GM12801 (cell line): ENCODE data around the gene MEGF6.

Source experiments
- CTCF ChIP-seq: IDR thresholded peaks from one replicate; pipeline ENCODE4 v1.5.1; 2011; ENCODE audit warnings: control low read depth; ENCODE audit not compliant: insufficient read length; ENCODE audit errors: extremely low read depth

Gene MEGF6

GRCh38 chr1:3654549-3655281 is 43.4 kb upstream of the MEGF6 start:
- no peak for TF ChIP-seq CTCF

GRCh38 chr1:3653286-3653618 is 41.9 kb upstream of the MEGF6 start:
- no peak for TF ChIP-seq CTCF

GRCh38 chr1:3652548-3653285 is 41.4 kb upstream of the MEGF6 start:
- no peak for TF ChIP-seq CTCF

GRCh38 chr1:3651930-3652547 is 40.7 kb upstream of the MEGF6 start, which contains the start of gene TP73:
TP73 (plus strand) TSS chr1:3652516; CDS start chr1:3682366, 29,850 bp downstream.
- no peak for TF ChIP-seq CTCF

GRCh38 chr1:3651026-3651929 is 40.0 kb upstream of the MEGF6 start:
- TF ChIP-seq CTCF: no peak

GRCh38 chr1:3650248-3651025 is 39.1 kb upstream of the MEGF6 start:
- TF ChIP-seq CTCF: no peak
